Measurements from ENCODE around the gene WDR4.

DNA sequence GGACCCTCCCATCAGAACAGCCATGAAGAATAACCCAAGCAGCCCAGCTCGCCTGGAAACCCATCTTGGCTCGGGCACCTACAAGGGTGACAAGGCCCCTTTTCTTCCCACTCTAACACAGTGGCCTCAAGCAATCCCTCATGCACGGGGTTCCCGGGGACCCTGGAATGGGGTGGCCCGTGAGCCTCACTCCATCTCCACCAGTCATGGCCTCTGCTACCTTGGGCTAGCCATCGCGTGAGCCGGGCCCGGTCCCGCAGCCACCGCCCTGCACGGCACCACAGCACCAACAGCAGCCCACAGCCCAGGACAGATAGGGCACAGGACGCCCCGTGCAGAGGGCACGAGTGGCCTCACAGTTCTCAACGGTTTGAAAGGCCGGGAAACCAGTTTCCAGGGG lies 19.0 kb downstream of the WDR4 start:
- TF ChIP-seq FOXK2 (IDR thresholded peaks at IDR 0.05) (no peak), SUZ12 (IDR thresholded peaks at IDR 0.05) (no peak), FOXM1 (IDR thresholded peaks at IDR 0.05; ENCODE audit: borderline replicate concordance) (no peak), HDGF (IDR thresholded peaks at IDR 0.05; ENCODE audit: borderline replicate concordance) (no peak), NFRKB (IDR thresholded peaks at IDR 0.05) (no peak)

Data from HEK293T (cell line).